Midbrain (tissue), 1 donor: ENCODE results near the gene AGPAT2.

Experiments used
- DNase-seq: peaks from one replicate; lab custom pipeline; 2025; lab: John Stamatoyannopoulos, UW

The AGPAT2 gene

GRCh38 chr9:136625101-136626065, 61.9 kb downstream of the AGPAT2 start:
- DNase-seq = peak; percentile 40

GRCh38 chr9:136624184-136624951, 62.9 kb downstream of the AGPAT2 start:
- no peak for DNase-seq

- DNase-seq = no peak
Observed at GRCh38 chr9:136623842-136624183, 63.4 kb downstream of the AGPAT2 start.
